IMR-90 (cell line): ENCODE measurements around the gene CAPRIN1. TPM values are rescaled to one million over a fixed set of nuclear protein-coding genes. Genes with fewer than 3 reads are reported as not detected.

Experiments used
- ATAC-seq: fragments of 200-7000 bp; cut with Tn5 transposase; 2 replicates; pipeline ENCODE4 v1.9.1; 2020; ENCODE audit warnings: low read depth, mild to moderate bottlenecking, moderate library complexity
- BruUV-seq: library from RNA; stranded (reverse); fragments of 400-500 nt; replicated peaks from 2 replicates; lab custom pipeline; 2021; lab: Mats Ljungman, UMichigan
- CTCF ChIA-PET: fragments of 300-600 bp; formaldehyde crosslinking; extraction: SDS; loops from one replicate; lab custom pipeline; 2021; ENCODE audit warnings: antibody characterized with exemption; lab: Yijun Ruan, JAX
- POLR2A ChIA-PET: fragments of 300-600 bp; sonication (Branson Sonifier 250); formaldehyde crosslinking; loops from one replicate; lab custom pipeline; 2022; ENCODE audit warnings: antibody characterized with exemption; ENCODE audit not compliant: unreplicated experiment; lab: Charles Lee
- DNase-seq: peaks from one replicate; pipeline ENCODE4 v3.0.0; 2013
- H2AFZ ChIP-seq: replicated peaks from 2 replicates; pipeline ENCODE3; 2013; ENCODE audit warnings: low read length, mild to moderate bottlenecking; ENCODE audit not compliant: poor library complexity
- H2AK5ac ChIP-seq: 2 replicates; pipeline ENCODE4 v1.6.1; 2013; ENCODE audit warnings: low read depth, low read length, inconsistent platforms
- H2AK9ac ChIP-seq: replicated peaks from 2 replicates; pipeline ENCODE3; 2013; ENCODE audit warnings: mild to moderate bottlenecking, low read depth, low read length, moderate library complexity; ENCODE audit not compliant: poor library complexity
- H2BK120ac ChIP-seq: 2 replicates; pipeline ENCODE4 v1.6.1; 2013; ENCODE audit warnings: low read depth, low read length, inconsistent platforms
- H2BK15ac ChIP-seq: 3 replicates; pipeline ENCODE4 v1.6.1; 2013; ENCODE audit warnings: low read depth, low read length, inconsistent platforms
- H2BK20ac ChIP-seq: 2 replicates; pipeline ENCODE4 v1.6.1; 2013; ENCODE audit warnings: low read depth, mild to moderate bottlenecking, inconsistent platforms, low read length, moderate library complexity
- H2BK5ac ChIP-seq: 2 replicates; pipeline ENCODE4 v1.6.1; 2013; ENCODE audit warnings: mild to moderate bottlenecking, low read depth, low read length, inconsistent platforms; ENCODE audit not compliant: poor library complexity, severe bottlenecking
- H3K14ac ChIP-seq: replicated peaks from 2 replicates; pipeline ENCODE4 v1.6.1; 2013; ENCODE audit warnings: low read depth, low read length, inconsistent platforms
- H3K18ac ChIP-seq: 2 replicates; pipeline ENCODE4 v1.6.1; 2013; ENCODE audit warnings: low read depth, low read length, control low read depth
- H3K23ac ChIP-seq: 2 replicates; pipeline ENCODE4 v1.6.1; 2013; ENCODE audit warnings: low read depth, low read length, inconsistent platforms
- H3K27ac ChIP-seq: 2 replicates; pipeline ENCODE4 v1.5.1; 2013; ENCODE audit warnings: mild to moderate bottlenecking, control low read depth, low read length; ENCODE audit not compliant: insufficient read depth
- H3K27me3 ChIP-seq: 2 replicates; pipeline ENCODE4 v1.6.1; 2013; ENCODE audit warnings: low read length; ENCODE audit not compliant: control insufficient read depth, insufficient read depth
- H3K36me3 ChIP-seq: 2 replicates; pipeline ENCODE4 v1.6.1; 2013; ENCODE audit warnings: low read length, mixed read lengths; ENCODE audit not compliant: control insufficient read depth, insufficient read depth
- H3K4ac ChIP-seq: 2 replicates; pipeline ENCODE4 v1.6.1; 2013; ENCODE audit warnings: low read depth, low read length, inconsistent platforms
- H3K4me1 ChIP-seq: 2 replicates; pipeline ENCODE4 v1.6.1; 2013; ENCODE audit warnings: low read length, mixed read lengths; ENCODE audit not compliant: control insufficient read depth, insufficient read depth
- H3K4me2 ChIP-seq: 2 replicates; pipeline ENCODE4 v1.6.1; 2013; ENCODE audit warnings: low read depth, mild to moderate bottlenecking, control low read depth, low read length, moderate library complexity
- H3K4me3 ChIP-seq: 2 replicates; pipeline ENCODE4 v1.5.1; 2013; ENCODE audit warnings: low read depth, mild to moderate bottlenecking, control low read depth, low read length, moderate library complexity; ENCODE audit not compliant: insufficient read depth
- H3K56ac ChIP-seq: 2 replicates; pipeline ENCODE4 v1.6.1; 2013; ENCODE audit warnings: low read length, inconsistent platforms; ENCODE audit not compliant: insufficient read depth; ENCODE audit errors: extremely low read depth
- H3K79me1 ChIP-seq, 2 experiments: 2 replicates each; pipeline ENCODE4 v1.6.1; 2013; ENCODE audit warnings: low read length in 2 of 2, inconsistent platforms in 1 of 2, low read depth in 1 of 2
- H3K9ac ChIP-seq: 2 replicates; pipeline ENCODE4 v1.6.1; 2013; ENCODE audit warnings: low read depth, low read length, control low read depth
- H3K9me1 ChIP-seq: 2 replicates; pipeline ENCODE4 v1.6.1; 2013; ENCODE audit warnings: low read length, inconsistent platforms; ENCODE audit not compliant: insufficient read depth
- H3K9me3 ChIP-seq: 2 replicates; pipeline ENCODE4 v1.6.1; 2013; ENCODE audit warnings: low read length; ENCODE audit not compliant: control insufficient read depth, insufficient read depth
- H4K20me1 ChIP-seq: 2 replicates; pipeline ENCODE4 v1.6.1; 2013; ENCODE audit warnings: low read length, inconsistent platforms; ENCODE audit not compliant: insufficient read depth
- H4K5ac ChIP-seq: 2 replicates; pipeline ENCODE4 v1.6.1; 2013; ENCODE audit warnings: mild to moderate bottlenecking, low read depth, low read length, control low read depth
- H4K8ac ChIP-seq, 2 experiments: 2 replicates each; pipeline ENCODE4 v1.6.1; 2013; ENCODE audit warnings: low read depth in 2 of 2, low read length in 2 of 2, control low read depth in 1 of 2, inconsistent platforms in 1 of 2
- H4K91ac ChIP-seq: 2 replicates; pipeline ENCODE4 v1.6.1; 2013; ENCODE audit warnings: low read depth, low read length, inconsistent platforms; ENCODE audit not compliant: insufficient read depth
- CEBPB ChIP-seq: IDR thresholded peaks from 2 replicates; pipeline ENCODE4 v1.6.1; 2012; ENCODE audit warnings: low read depth, low read length, improper control_type of control experiment
- WGBS, 2 experiments: methylation state at CpG; one replicate each; pipeline versions ENCODE4 v1.1.5 to v1.1.7; 2013; ENCODE audit warnings: missing lambda C conversion rate in 2 of 2; ENCODE audit not compliant: insufficient read length in 1 of 2; ENCODE audit errors: extremely low coverage in 2 of 2; 5-methylcytosine and 5-hydroxymethylcytosine counted together
- dilution Hi-C: fragments of 300-500 bp; cut with HindIII; formaldehyde crosslinking; loops from one replicate; pipeline ENCODE4 v1.14.3; 2018; ENCODE audit warnings: low sequenced_read_pairs; ENCODE audit not compliant: unreplicated experiment
- in situ Hi-C: fragments of 300-500 bp; cut with MboI; formaldehyde crosslinking; loops from 3 replicates; pipeline ENCODE4 v1.14.3; 2019; ENCODE audit warnings: low sequenced_read_pairs, inconsistent platforms, mixed read lengths
- intact Hi-C: fragments of 100-400 bp; cut with micrococcal nuclease; formaldehyde crosslinking; loops from 2 replicates; pipeline ENCODE4 v1.10.0; 2022
- polyA plus RNA-seq, 3 experiments: library from polyadenylated mRNA; depleted of rRNA; stranded (reverse); fragments of >200 nt; gene quantifications; 2 replicates each; pipeline ENCODE4 v1.2.3, GENCODE V29; 2012; ENCODE audit warnings: low replicate concordance in 1 of 3
- total RNA-seq: library from RNA; depleted of rRNA; stranded (reverse); fragments of >200 nt; gene quantifications from 2 replicates; pipeline ENCODE4 v1.2.3, GENCODE V29; 2012

The CAPRIN1 gene
- total and polyA plus RNA-seq, 2 of the 4 experiments (the other 2 are of a cell fraction), result 127 to 253 TPM

- POLR2A ChIA-PET, result no interaction called here
- CTCF ChIA-PET, result interaction anchor here (1.1 kb wide), 1 partner anchor 32 kb away, joined by 5 read pairs; no protein-coding TSS in a partner anchor
These were observed 22.4 kb upstream of the CAPRIN1 start for GRCh38 chr11:34029176-34029575.

More at GRCh38 chr11:34029176-34029575, 22.4 kb upstream of the CAPRIN1 start:
- Histone ChIP-seq H2AK9ac (no peak overlapping the region), H3K36me3 (no peaks in the 10 kb centered on the region), H3K4me3 (no peak overlapping the region), H3K27ac (no peak overlapping the region), H3K14ac (no peak overlapping the region), H2BK20ac (no peak overlapping the region), H3K9me1 (no peaks in the 10 kb centered on the region), H4K20me1 (no peaks in the 10 kb centered on the region), H4K8ac (no peak overlapping the region), H3K4me2 (no peak overlapping the region), H3K9me3 (no peaks in the 10 kb centered on the region), H3K79me1 (no peaks in the 10 kb centered on the region), H4K5ac (no peak overlapping the region), H3K56ac (no peak overlapping the region), H2AFZ (no peak overlapping the region), H2AK5ac (no peak overlapping the region), H2BK120ac (no peak overlapping the region), H4K91ac (no peak overlapping the region), H2BK15ac (no peak overlapping the region), H3K4ac (no peak overlapping the region), H3K4me1 (no peaks in the 10 kb centered on the region), H3K9ac (no peak overlapping the region), H3K27me3 (peaks cover 8% of the 10 kb centered on the region), H2BK5ac (no peak overlapping the region), H3K18ac (no peak overlapping the region), H3K23ac (no peak overlapping the region)
- ATAC-seq (no peak), DNase-seq (no peak)
- intact Hi-C loops (no loop called here), in situ Hi-C loops (no loop called here), dilution Hi-C loops (no loop called here)
- TF ChIP-seq CEBPB, result no peak
- no CpG with 5 or more reads among the region's 4 CpGs for WGBS, 2 experiments
- BruUV-seq, result no TSS peak
